ENCODE results near the gene ANKRD23.

DNA sequence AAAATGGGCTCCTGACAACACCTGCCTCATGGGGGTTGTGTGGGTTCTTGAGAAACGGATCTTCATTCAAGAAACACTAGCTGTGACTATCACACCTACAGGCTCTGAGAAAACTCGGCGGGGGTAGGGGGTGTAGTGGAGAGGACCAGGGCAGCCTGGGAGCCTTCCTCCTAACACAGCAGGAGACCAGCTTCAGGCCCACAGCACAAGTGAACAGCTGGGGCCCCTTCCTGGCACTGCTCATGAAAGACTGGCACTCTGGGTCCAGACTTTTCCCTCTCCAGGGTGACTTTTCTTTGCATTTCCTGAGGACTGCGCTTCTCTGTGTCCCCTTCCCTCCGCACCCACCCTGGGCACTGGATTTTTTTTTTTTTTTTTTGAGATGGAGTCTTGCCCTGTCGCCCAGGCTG, 33.2 kb upstream of the ANKRD23 start:
- TF ChIP-seq SIN3A (IDR thresholded peaks at IDR 0.05; ENCODE audit: borderline replicate concordance, insufficient read depth, low read length) = no peak
- TF ChIP-seq, protein P1, sequence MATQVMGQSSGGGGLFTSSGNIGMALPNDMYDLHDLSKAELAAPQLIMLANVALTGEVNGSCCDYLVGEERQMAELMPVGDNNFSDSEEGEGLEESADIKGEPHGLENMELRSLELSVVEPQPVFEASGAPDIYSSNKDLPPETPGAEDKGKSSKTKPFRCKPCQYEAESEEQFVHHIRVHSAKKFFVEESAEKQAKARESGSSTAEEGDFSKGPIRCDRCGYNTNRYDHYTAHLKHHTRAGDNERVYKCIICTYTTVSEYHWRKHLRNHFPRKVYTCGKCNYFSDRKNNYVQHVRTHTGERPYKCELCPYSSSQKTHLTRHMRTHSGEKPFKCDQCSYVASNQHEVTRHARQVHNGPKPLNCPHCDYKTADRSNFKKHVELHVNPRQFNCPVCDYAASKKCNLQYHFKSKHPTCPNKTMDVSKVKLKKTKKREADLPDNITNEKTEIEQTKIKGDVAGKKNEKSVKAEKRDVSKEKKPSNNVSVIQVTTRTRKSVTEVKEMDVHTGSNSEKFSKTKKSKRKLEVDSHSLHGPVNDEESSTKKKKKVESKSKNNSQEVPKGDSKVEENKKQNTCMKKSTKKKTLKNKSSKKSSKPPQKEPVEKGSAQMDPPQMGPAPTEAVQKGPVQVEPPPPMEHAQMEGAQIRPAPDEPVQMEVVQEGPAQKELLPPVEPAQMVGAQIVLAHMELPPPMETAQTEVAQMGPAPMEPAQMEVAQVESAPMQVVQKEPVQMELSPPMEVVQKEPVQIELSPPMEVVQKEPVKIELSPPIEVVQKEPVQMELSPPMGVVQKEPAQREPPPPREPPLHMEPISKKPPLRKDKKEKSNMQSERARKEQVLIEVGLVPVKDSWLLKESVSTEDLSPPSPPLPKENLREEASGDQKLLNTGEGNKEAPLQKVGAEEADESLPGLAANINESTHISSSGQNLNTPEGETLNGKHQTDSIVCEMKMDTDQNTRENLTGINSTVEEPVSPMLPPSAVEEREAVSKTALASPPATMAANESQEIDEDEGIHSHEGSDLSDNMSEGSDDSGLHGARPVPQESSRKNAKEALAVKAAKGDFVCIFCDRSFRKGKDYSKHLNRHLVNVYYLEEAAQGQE (IDR thresholded peaks at IDR 0.05; ENCODE audit: insufficient read depth in 1 of 2, low read depth in 2 of 2, low read length in 2 of 2) = no peak

Data from PFSK-1 (cell line).